Left colon (tissue), 2 donors: ENCODE data around the gene EMX1. TPM values are rescaled to one million over a fixed set of nuclear protein-coding genes. Genes with fewer than 3 reads are reported as not detected.

Experiments used
- ATAC-seq: fragments of 200-7000 bp; cut with Tn5 transposase; one replicate; pipeline ENCODE4 v1.9.1; 2020; ENCODE audit warnings: mild to moderate bottlenecking, moderate library complexity
- DNase-seq, 2 donors: peaks; one replicate each; pipeline ENCODE4 v3.0.0-alpha.2; 2020
- intact Hi-C, 2 donors: fragments of 100-400 bp; cut with DNase I in 1 of 2; cut with micrococcal nuclease in 1 of 2; formaldehyde crosslinking; loops; one replicate each; pipeline versions ENCODE4 v1.11.2 to v1.14.0; 2022; cut with DNase I, micrococcal nuclease
- total RNA-seq, 2 donors: library from RNA; stranded (reverse); fragmentation: NEBNext Ultra II Directional; extraction: Animal tissue kit (Norgen Biotek cat#: 25700); gene quantifications; one replicate each; pipeline ENCODE4 v1.2.1, GENCODE V29; 2021
- donor health status: DM: no; HTN: no; CAD: no.
- donor health status: DM: yes; HTN: yes; CAD: no.

The EMX1 gene
- total RNA-seq, 2 donors from 2014 or later: 1.5 to 2.2 TPM

- intact Hi-C loops: no loop called here
- DNase-seq: no peak
- no peak for ATAC-seq
Measured at GRCh38 chr2:72920318-72921087, 3.2 kb downstream of the EMX1 start.

DNA sequence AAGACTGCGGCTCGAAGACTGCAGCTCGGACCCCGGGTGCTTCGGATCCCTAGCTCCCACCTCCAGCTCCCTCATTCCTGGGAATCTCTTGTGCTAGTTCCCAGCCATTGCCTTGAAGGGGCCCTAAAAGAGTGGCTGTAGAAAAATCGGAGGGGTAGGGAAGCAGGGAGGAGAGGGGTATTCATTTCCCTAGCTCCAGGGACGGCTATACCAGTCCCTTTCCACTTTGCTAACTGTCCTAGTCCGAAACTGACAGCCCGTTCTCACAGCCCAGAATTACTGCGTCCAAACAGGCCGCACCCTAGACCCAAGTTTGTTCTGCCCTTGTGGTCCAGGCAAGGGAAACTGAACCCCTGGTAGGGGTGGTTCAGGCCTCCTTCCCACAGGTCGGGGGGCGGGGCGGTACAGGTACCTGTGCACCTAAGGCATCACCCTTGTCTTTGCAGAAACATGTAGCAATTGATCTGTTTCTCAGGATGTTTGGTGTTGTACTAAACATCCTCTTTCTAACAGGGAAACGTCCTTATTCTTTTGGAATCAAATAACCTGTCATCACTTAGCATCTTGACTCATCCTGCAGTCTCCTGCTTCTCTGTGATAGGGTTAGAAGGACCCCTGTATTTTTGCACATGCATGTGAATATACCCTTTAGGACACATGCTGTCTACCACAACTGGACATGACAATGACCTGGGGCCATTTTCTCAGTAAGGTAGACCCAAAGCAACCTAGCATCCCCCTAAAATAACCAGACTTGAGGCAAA is 4.0 kb downstream of the EMX1 start:
- DNase-seq: no peak
- intact Hi-C loops: no loop called here
- no peak for ATAC-seq

GRCh38 chr2:72921853-72922252 is 4.5 kb downstream of the EMX1 start:
- intact Hi-C loops: no loop called here
- DNase-seq (no peak), ATAC-seq (no peak)

- ATAC-seq: peak; percentile 34
- no peak for DNase-seq
Measured at GRCh38 chr2:72923833-72924352, 6.6 kb downstream of the EMX1 start.

GRCh38 chr2:72924353-72925240 is 7.3 kb downstream of the EMX1 start:
- ATAC-seq (peak; percentile 20), DNase-seq (no peak)
- intact Hi-C loops: no loop called here

More at GRCh38 chr2:72923833-72924352, 6.6 kb downstream of the EMX1 start:
- intact Hi-C loops: no loop called here

- DNase-seq: no peak
- no peak for ATAC-seq
- intact Hi-C loops: no loop called here
Measured at GRCh38 chr2:72925328-72925943, 8.1 kb downstream of the EMX1 start.

- DNase-seq (no peak), ATAC-seq (no peak)
- intact Hi-C loops: no loop called here
Measured at GRCh38 chr2:72926368-72926767, 9.0 kb downstream of the EMX1 start.

DNA sequence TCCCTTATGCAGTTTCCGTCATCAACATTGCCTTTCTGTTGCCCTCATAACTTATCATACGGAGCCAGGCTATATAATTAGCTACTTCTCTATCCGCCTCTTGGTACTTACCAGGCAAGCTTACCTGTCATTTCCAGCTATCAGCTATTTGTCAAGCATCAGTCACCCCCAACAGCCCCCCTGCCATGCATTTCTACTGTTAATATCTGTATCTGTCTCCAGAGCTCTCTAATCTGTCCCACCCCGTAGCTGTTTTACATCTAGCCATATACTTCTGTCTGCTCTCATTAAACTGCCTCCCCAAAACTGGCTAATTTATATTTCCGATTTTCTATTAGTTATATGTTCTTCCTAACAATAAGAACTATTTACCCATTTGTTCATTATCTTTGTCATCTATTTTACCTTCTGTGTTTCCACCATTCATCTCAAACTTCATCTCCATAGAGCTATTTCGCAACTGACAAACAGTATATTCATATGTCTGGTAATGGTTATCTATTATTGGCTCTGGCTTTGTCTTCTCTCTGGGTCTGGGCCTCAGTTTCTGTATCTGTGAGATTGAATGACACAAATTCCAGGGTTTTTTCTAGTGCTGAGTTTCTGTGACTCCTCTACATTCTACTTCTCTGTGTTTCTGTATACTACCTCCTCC is 9.6 kb downstream of the EMX1 start:
- ATAC-seq (no peak), DNase-seq (no peak)
- intact Hi-C loops: no loop called here

DNA sequence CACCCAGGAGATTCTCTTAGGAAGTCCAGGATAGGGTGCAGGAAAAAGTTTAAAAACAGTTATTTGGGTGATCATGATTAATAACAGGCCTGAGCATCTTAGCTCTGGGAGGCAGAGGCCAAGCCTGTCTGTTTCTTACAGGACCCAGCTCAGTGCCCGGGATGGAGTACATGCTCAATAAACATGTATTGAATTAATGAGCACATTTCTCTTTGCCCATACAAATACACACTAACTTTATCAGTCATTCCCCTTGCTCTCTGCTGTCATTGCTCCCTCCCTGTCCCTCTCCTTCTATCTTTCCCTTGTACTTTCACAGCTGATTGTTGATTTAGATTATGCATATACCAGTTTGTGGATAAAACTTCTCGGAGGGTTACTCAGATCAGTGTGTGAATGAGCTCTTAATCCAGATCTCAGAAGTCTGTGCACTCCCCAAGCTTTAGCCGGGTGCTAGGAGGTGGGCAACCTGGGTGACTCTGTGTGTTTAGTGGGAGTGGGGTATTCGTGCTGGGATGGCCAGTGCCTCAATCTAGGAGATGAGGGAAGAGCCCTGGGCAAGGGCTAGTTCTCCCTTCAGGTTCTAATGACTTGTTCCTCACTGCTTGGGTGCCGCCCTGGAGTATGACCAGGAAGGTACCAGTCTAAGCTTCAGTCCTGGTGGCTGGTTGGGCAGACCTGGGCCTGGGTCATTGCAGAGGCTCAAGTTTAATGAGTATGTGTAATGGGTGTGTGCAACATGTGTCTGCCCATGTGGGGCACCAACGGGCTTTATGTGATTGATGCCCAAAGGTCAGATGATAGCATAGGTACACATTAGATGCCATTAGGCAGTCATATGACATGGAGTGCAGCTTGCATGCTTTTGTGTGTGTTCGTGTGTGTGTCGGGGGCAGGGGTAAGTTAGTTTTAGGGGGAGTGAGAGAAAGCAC is 10.6 kb downstream of the EMX1 start:
- DNase-seq: no peak
- ATAC-seq: peak; percentile 63
- intact Hi-C loops: no loop called here

DNA sequence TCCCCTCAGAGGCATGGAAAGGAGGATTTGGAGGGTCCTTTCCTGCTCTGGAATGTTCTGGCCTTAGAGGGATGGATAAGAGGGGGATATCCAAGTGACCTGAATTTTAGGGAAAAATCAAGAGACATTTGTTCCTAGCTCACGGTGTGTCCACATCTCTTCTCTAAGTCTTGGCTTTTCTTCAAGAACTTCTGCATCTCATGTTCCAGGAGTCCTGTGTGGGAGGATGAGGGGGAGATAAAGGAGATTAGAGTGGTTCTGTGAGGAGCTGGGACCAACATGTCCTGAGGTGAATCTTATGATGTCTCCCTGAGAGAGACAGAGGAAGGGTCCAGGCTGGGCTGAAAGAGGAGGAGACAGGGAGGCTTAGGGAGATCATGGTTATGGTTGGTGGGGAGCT is 11.7 kb downstream of the EMX1 start:
- ATAC-seq (no peak), DNase-seq (no peak)
- intact Hi-C loops: no loop called here

DNA sequence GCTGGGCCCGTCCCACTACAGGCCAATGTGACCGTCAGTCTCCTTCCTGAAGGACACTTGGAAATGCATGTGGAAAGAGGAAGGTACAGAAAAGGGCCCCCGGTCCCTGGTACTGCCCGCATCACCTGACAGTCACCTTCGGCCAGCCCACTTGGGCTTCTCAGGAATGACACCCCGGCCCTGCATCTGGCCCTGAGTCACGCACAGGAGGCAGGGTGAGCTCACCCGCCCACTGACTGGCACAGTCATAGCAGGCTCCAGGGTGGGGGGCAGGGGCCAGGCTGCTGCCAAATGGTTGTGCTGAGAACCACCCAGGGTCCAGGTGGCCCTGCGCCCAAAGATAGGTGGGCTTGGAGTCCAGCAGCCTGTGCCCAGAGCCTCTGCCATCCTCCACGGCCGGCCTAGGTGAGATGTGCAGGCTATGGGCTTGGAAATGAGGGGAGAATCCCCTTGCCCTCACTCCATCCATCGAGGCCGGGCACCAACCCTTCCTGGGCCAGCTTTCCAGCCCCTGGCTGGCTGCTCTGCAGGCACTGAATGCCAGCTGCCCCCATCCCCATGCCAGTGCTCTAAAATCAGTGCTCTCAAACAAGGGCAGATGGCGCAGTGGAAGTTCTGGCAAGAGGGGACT is 14.1 kb downstream of the EMX1 start:
- intact Hi-C loops: no loop called here
- ATAC-seq: no peak

GRCh38 chr2:72932045-72932740 is 14.9 kb downstream of the EMX1 start:
- ATAC-seq: no peak
- no peak for DNase-seq
- intact Hi-C loops: no loop called here

More for the DNA sequence above, 14.1 kb downstream of the EMX1 start:
- no peak for DNase-seq

- ATAC-seq (no peak), DNase-seq (no peak)
- intact Hi-C loops: no loop called here
Measured at GRCh38 chr2:72932805-72933204, 15.5 kb downstream of the EMX1 start.

GRCh38 chr2:72933207-72933606 is 15.9 kb downstream of the EMX1 start:
- intact Hi-C loops: no loop called here
- ATAC-seq: no peak
- no peak for DNase-seq

GRCh38 chr2:72933646-72934151 is 16.4 kb downstream of the EMX1 start:
- ATAC-seq (peak; percentile 77), DNase-seq (peak in 1 of 2 donors; percentile 36)
- intact Hi-C loops: no loop called here
